Measurements from ENCODE around the gene MINDY1.

MINDY1 gene

GRCh38 chr1:150985179-150985825 lies 21.4 kb downstream of the MINDY1 start:
- DNase-seq (ENCODE audit: low spot score): no peak

GRCh38 chr1:150981805-150982712 lies 24.6 kb downstream of the MINDY1 start, which contains the start of gene ANXA9:
Gene ANXA9 (plus strand): TSS chr1:150982292. CDS start chr1:150983106, 814 bp downstream.
- no peak for DNase-seq (ENCODE audit: low spot score)

- no peak for DNase-seq (ENCODE audit: low spot score)
Observed at GRCh38 chr1:150981177-150981804, 25.4 kb downstream of the MINDY1 start.

- DNase-seq (ENCODE audit: low spot score): peak; percentile 94
Observed at GRCh38 chr1:150979092-150980056, 27.3 kb downstream of the MINDY1 start.

- peak; percentile 83 for DNase-seq (ENCODE audit: low spot score)
Observed at GRCh38 chr1:150976879-150977694, 29.6 kb downstream of the MINDY1 start.

GRCh38 chr1:150976401-150976821 lies 30.3 kb downstream of the MINDY1 start:
- DNase-seq (ENCODE audit: low spot score): no peak

- DNase-seq (ENCODE audit: low spot score): peak; percentile 79
Observed at GRCh38 chr1:150974580-150975478, 31.9 kb downstream of the MINDY1 start, which contains the start of gene CERS2. Gene CERS2 (minus strand): TSS chr1:150974835. CDS start chr1:150969090, 5,745 bp downstream.

- peak; percentile 36 for DNase-seq (ENCODE audit: low spot score)
Observed at GRCh38 chr1:150973836-150974579, 32.7 kb downstream of the MINDY1 start.

- DNase-seq (ENCODE audit: low spot score): no peak
Observed at GRCh38 chr1:150973258-150973835, 33.4 kb downstream of the MINDY1 start.

- DNase-seq (ENCODE audit: low spot score): no peak
Observed at GRCh38 chr1:150972417-150972940, 34.2 kb downstream of the MINDY1 start.

GRCh38 chr1:150971583-150972416 lies 34.9 kb downstream of the MINDY1 start:
- no peak for DNase-seq (ENCODE audit: low spot score)

GRCh38 chr1:150970808-150971582 lies 35.7 kb downstream of the MINDY1 start:
- no peak for DNase-seq (ENCODE audit: low spot score)

GRCh38 chr1:150969626-150970025 lies 37.1 kb downstream of the MINDY1 start:
- DNase-seq (ENCODE audit: low spot score): no peak

GRCh38 chr1:150968491-150968890 lies 38.2 kb downstream of the MINDY1 start:
- DNase-seq (ENCODE audit: low spot score): no peak

GRCh38 chr1:150967936-150968335 lies 38.8 kb downstream of the MINDY1 start:
- no peak for DNase-seq (ENCODE audit: low spot score)

GRCh38 chr1:150966011-150966410 lies 40.7 kb downstream of the MINDY1 start:
- DNase-seq (ENCODE audit: low spot score): no peak
